Activated CD4-positive, CD25-positive, alpha-beta regulatory T cell (primary cell): ENCODE data around the gene LBP.
"Not testable (repeated sequence)": the region's sequence is repeated elsewhere in the genome, so short reads cannot be mapped to it uniquely, and the experiment has no call there.

ENCODE experiments used
- DNase-seq, 4 experiments: peaks; one replicate each; lab custom pipeline; 2025; lab: John Stamatoyannopoulos, UW

LBP gene

DNA sequence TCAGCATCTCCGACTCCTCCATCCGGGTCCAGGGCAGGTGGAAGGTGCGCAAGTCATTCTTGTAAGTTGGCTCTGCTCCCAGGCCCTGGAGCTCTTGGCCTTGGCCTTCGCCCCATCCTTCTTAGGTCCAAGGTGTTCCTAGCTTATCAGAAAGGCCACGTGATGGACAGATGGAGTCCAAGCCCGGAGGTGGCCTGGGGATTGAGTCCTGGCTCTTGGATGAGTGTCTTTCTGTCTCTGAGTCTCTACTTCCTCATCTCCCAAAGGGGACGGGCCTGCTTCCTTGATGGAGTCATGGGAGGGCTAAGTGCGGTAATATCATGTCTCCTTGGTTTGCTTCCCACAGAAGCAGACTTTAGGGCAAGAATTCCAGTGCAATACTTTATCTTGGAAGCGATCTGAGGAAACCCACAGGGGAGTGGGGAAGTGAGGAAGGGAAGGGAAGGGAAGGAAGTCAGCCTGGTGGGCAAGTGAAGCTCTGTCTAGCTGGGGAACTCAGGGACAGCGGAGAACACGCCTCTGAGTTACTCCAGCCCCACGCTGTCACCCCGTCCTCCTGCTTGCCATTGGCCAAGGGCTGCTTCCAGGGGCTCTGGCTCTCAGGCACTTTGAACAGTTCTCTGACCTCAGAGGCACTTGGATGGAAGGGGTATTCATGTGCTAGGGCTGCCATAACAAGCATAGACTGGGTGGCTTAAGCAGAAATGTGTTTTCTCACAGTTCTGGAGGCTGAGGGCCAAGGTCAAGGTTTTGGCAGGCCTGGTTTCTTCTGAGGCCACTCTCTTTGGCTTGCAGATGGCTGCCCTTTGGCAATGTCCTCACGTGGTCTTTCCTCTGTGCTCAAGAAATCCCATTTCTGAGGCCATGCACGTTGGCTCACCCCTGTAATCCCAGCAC is 4.8 kb downstream of the LBP start:
- DNase-seq = no peak

GRCh38 chr20:38353316-38353715 is 7.0 kb downstream of the LBP start:
- DNase-seq = no peak

- no peak for DNase-seq
Observed at GRCh38 chr20:38354227-38354626, 7.9 kb downstream of the LBP start.

- DNase-seq = no peak
Observed at GRCh38 chr20:38355161-38356012, 9.1 kb downstream of the LBP start.

DNA sequence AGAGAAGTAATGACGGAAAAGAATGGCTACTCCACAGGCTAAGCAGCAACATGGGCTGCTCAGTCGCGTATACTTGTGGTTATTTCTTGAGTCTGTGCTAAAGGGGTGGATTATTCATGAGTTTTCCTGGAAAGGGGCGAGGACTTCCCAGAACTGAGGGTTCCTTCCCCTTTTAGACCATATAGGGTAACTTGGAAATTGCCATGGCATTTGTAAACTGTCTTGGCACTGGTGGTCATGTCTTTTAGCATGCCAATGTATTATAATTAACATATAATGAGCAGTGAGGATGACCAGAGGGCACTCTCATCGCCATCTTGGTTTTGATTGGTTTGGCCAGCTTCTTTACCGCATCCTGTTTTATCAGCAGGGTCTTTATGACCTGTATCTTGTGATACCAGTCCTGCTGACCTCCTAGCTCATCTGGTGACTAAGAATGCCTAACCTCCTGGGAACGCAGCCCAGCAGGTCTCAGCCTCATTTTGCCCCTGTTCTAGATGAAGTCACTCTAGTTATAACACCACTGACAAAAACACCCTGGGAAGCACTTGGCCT is 11.4 kb downstream of the LBP start:
- no peak for DNase-seq

DNA sequence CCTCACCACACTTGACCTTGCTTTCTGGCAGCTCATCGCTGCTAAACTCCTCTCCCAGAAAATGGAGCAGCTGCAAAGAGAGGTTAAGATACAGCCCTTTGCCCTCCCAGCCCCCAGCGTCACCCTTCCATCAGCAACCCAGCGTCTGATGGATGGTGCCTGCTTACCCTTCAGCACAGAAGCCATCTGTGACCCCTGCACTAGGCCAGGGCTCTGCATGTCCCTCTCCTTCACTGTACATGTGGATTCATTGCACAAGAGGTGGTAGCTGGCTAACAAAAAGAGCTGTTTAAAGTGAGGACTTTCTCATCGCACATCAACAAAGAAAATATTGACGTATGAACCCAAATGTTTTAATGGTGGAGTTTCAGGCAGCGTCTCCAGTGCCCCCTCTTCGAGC is 12.3 kb downstream of the LBP start:
- no peak for DNase-seq

DNA sequence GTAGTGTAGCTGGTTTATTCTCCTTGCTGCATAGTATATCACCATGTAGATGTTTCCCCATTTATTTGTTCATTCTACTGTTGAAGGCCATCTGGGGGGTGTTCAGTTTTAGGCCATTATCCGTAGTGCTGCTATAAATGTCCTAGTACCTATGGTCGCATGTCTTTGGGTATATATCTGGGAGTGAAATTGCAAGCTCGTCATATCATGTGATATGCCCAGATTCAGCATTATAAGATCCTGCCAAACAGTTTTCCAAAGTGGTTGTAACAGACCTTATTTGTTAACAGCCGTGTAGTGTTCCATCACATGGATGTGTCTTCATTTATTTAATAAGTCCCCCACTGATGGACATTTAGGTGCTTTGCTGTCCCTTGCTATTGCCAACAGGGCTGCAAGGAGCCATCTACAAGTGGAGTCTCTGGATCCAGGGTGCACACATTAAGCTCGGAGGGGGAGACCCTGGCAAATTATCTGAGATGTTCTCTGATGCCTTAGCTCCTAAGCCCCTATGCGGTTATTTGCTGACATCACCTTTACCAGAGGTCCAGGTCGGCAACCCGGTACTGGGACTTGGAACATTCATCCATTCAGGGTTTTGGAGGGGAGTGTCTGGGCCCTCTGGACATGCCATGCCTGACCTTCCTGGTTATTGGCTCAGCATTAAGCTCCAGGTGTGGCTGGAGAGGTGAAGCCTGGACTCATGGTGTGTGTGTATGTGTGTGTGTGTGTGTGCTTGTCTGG is 16.9 kb downstream of the LBP start:
- no peak for DNase-seq

DNA sequence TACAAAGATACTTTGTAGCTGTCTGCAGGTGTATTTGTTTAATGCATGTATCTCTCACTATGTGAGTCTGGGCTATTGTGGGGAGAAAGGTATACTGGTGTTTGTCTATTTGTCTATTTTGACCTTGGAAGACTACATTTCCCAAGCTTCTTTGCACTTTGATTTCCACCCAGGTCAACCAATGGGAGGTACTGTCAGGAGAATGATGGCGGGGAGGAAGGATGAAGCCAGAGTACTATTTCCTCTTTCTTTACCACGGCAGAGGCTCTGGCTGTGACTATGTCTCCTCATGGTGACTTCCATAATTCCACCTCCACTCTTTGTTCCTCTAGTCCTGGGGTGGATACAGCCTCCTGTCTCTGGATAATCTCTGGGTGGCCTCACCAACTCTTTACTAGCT is 23.1 kb downstream of the LBP start:
- DNase-seq = no peak

DNA sequence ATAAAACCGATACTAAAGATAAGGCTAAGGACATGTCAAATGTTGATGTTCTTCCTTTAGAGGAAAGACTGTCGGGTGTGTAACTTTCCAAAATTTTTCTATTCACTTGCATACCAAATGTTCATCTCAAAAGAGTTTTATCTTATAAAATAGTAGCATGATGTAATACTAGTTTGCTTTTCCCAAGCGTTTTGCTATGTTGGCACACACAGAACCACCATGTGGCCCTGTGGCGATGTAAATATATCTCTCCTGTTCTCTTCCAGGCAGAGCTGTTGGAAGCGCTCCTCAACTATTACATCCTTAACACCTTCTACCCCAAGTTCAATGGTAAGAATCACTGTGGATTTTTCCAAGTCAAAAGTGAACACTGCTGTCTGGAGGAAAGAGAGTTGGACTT is 26.5 kb downstream of the LBP start:
- no peak for DNase-seq

DNA sequence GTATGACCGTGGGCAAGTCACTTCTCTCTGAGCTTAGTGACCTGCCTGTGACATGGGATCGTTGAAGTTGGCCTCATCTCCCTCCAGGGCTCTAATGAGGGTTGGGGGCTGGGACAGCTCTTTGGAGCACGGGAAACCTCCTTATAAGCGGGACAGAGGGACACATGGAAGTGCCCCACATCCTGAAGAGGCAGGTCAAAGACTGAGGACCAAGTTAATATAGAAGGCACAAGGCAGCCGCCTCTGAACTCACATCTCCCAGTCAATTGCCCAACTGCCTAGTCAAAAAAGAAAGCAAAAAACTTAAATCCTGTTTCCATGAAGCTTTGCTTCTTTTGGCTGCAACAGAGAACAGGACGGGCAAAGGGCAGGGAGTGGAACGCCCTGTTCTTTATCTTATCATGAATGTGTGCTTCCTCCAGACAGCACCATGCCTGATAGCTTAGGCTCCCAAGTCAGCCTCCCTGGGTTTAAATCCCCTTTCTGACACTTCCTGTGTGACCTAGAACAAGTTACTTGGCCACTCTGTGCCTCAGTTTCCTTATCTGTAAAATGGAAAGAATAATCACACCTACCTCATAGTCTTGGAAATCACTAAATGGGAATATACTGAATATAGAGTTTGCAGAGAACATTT is 27.1 kb downstream of the LBP start:
- DNase-seq = no peak

GRCh38 chr20:38373898-38374297 is 27.6 kb downstream of the LBP start:
- no peak for DNase-seq

- DNase-seq = no peak
Observed at GRCh38 chr20:38377039-38377685, 30.9 kb downstream of the LBP start.

DNA sequence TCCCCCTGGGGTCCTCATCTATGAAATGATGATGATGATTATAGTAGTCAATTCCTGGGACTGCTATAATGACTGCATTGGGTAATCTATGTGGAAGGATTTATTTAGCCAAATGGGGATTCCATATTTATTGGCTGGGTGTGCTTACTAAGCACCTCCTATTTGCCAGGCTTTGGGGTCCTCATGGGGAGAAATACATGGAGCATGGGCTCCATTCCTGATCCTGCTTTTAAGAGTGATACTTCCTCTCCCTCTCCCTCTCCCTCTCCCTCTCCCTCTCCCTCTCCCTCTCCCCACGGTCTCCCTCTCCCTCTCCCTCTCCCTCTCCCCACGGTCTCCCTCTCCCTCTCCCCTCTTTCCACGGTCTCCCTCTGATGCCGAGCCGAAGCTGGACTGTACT is 31.6 kb downstream of the LBP start:
- not testable (repeated sequence) for DNase-seq

GRCh38 chr20:38383147-38383546 is 36.9 kb downstream of the LBP start:
- DNase-seq = no peak

DNA sequence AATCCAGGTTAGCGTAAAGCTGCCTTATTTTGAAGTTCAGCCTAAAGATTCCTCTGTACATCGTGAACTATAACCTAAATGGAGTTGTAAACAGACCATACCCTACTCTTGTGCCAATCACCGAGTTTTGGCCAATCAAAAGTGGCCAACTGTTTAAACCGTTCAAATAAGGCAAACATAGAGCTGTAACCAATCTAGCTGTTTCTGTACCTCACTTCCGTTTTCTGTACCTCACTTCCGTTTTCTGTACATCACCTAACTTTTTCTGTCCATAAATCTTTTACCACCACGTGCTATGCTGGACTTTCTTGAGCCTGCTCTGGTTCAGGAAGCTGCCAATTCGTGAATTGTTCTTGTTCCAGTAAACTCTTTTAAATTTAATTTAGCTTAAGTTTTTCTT is 39.7 kb downstream of the LBP start:
- DNase-seq = no peak

DNA sequence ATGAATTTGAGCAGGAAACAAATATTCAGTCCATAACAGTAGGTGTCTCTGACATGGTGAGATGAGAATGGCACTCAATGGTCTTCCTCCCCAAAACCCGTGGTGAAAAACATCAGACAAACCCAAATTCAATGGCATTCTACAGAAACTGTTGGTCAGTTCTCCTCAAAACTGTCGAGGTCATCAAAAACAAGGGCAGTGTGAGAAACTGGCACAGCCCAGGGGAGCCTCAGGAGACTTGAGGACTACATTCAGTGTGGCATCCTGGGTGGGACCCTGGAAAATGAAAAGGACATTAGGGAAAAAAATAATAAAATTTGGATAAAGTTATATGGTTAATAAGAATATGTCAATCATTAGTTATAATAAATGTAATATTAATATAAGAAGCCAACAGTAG is 40.6 kb downstream of the LBP start:
- no peak for DNase-seq

DNA sequence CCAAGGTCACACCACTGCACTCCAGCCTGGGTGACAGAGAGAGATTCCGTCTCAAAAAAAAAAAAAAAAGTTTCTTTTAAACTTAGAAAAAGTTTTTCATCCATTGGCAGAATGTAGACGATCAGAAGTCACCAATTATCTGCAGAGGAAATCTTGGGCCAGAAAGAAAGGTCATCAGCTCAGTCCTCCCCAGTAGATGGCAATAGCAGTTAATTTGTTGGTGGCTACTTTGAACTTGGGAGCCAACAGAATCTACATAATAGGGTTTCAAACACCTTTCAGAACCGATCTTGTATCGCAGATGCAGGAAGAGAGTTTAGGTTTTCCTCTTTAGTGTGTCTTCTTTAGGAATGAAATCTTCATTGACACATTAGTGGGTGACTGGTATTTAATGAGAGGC is 41.7 kb downstream of the LBP start:
- DNase-seq = no peak

GRCh38 chr20:38392356-38392755 is 46.1 kb downstream of the LBP start:
- no peak for DNase-seq

DNA sequence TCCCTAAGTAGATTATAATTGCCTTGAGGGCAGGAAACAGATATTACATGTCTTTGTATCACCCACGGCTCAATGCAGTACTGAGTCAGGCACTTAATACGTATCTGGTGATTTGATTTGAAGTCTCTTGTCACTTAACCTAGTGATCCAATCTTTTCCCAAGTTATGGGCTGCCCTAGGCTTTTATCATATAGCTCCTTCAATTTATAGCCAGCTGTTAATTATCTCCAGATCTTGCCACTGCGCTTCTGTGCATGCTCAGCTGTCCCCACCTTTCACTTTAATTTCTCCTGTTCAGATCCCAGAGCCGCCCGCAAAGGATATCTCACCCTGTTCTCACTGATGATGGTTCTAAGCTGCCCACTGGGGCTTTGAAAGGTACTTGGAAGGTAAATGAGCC is 47.0 kb downstream of the LBP start:
- DNase-seq = no peak

DNA sequence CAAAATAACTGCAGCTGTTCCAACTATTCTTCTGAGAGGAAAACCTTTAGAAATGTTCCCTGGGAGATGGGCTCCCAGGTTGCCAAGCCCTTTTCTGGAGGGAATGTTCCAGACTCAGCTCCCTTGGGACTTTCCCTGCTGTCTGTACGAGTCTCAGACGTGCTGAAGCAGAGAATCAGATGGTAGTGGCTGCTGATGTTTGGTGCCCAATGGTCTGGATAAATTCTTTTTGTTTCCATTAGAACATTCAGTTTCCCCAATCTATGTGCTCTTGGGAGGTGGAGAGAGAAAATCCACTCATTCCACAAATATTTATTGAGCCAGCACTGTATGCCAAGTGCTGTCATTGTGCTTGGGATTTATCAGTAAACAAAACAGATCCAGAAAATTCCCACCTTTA is 48.9 kb downstream of the LBP start:
- DNase-seq = no peak

- not testable (repeated sequence) for DNase-seq
Observed at GRCh38 chr20:38395751-38396395, 49.6 kb downstream of the LBP start.
